SK-N-MC (cell line): ENCODE measurements around the gene HDGF.

ENCODE experiments used
- EZH2 ChIP-seq: fragments of 200-600 bp; sonication (generic); IDR thresholded peaks from one replicate; pipeline ENCODE4 v1.6.1; 2017; ENCODE audit warnings: antibody characterized with exemption
- FOXP2 ChIP-seq: optimal IDR thresholded peaks from 2 replicates; pipeline ENCODE3; 2011; ENCODE audit warnings: mild to moderate bottlenecking, moderate library complexity; ENCODE audit not compliant: insufficient read depth; ENCODE audit errors: extremely low read length, control extremely low read depth
- POLR2AphosphoS5 ChIP-seq: IDR thresholded peaks from 2 replicates; pipeline ENCODE4 v1.6.1; 2012; ENCODE audit warnings: mild to moderate bottlenecking, low read depth, low read length, borderline replicate concordance

- TF ChIP-seq POLR2AphosphoS5 (no peak), EZH2 (no peak), FOXP2 (no peak)
Measured at GRCh38 chr1:156744786-156745419, 6.6 kb downstream of the HDGF start.
